H9 (cell line): ENCODE data around the gene METRNL. TPM values are rescaled to one million over a fixed set of nuclear protein-coding genes. Genes with fewer than 3 reads are reported as not detected.

Source experiments
- DNase-seq: peaks from one replicate; pipeline ENCODE4 v3.0.0-alpha.2; 2017
- H2AFZ ChIP-seq: one replicate; pipeline ENCODE4 v1.6.1; 2013; ENCODE audit warnings: mild to moderate bottlenecking, low read length, control low read depth, moderate library complexity
- H2AK5ac ChIP-seq: 2 replicates; pipeline ENCODE4 v1.6.1; 2013; ENCODE audit warnings: low read length, control low read depth, mixed read lengths; ENCODE audit not compliant: insufficient read length
- H2BK120ac ChIP-seq: one replicate; pipeline ENCODE4 v1.6.1; 2013; ENCODE audit warnings: low read depth, mild to moderate bottlenecking, low read length, control low read depth, inconsistent platforms; ENCODE audit not compliant: poor library complexity, severe bottlenecking
- H2BK12ac ChIP-seq: 2 replicates; pipeline ENCODE4 v1.6.1; 2013; ENCODE audit warnings: low read length, control low read depth, mixed read lengths, low read depth; ENCODE audit not compliant: insufficient read length
- H2BK15ac ChIP-seq: 2 replicates; pipeline ENCODE4 v1.6.1; 2013; ENCODE audit warnings: low read depth, low read length, control low read depth
- H2BK20ac ChIP-seq: one replicate; pipeline ENCODE4 v1.6.1; 2013; ENCODE audit warnings: low read depth, mild to moderate bottlenecking, low read length, control low read depth, inconsistent platforms; ENCODE audit not compliant: poor library complexity, severe bottlenecking
- H2BK5ac ChIP-seq: 2 replicates; pipeline ENCODE4 v1.6.1; 2013; ENCODE audit warnings: low read length, control low read depth, mixed read lengths; ENCODE audit not compliant: insufficient read length
- H3K14ac ChIP-seq: 2 replicates; pipeline ENCODE4 v1.6.1; 2013; ENCODE audit warnings: low read length, control low read depth; ENCODE audit not compliant: insufficient read depth
- H3K18ac ChIP-seq: 2 replicates; pipeline ENCODE4 v1.6.1; 2013; ENCODE audit warnings: low read depth, mild to moderate bottlenecking, mixed read lengths, low read length, control low read depth; ENCODE audit not compliant: insufficient read length
- H3K23ac ChIP-seq: 2 replicates; pipeline ENCODE4 v1.6.1; 2013; ENCODE audit warnings: low read length, control low read depth, mixed read lengths, low read depth; ENCODE audit not compliant: insufficient read length
- H3K23me2 ChIP-seq: 2 replicates; pipeline ENCODE4 v1.6.1; 2013; ENCODE audit warnings: low read depth, mild to moderate bottlenecking, mixed read lengths, low read length, control low read depth; ENCODE audit not compliant: insufficient read length, poor library complexity, severe bottlenecking
- H3K27ac ChIP-seq: 2 replicates; pipeline ENCODE4 v1.5.1; 2013; ENCODE audit warnings: low read length, control low read depth, mixed read lengths, low read depth; ENCODE audit not compliant: insufficient read length
- H3K27me3 ChIP-seq: 2 replicates; pipeline ENCODE4 v1.6.1; 2013; ENCODE audit warnings: low read length, control low read depth, inconsistent platforms; ENCODE audit not compliant: insufficient read depth
- H3K4ac ChIP-seq: 2 replicates; pipeline ENCODE4 v1.6.1; 2013; ENCODE audit warnings: low read depth, mild to moderate bottlenecking, control low read depth, inconsistent platforms, low read length, moderate library complexity
- H3K4me1 ChIP-seq: 2 replicates; pipeline ENCODE4 v1.6.1; 2013; ENCODE audit warnings: low read length, control low read depth, inconsistent platforms; ENCODE audit not compliant: insufficient read depth
- H3K4me2 ChIP-seq: 2 replicates; pipeline ENCODE4 v1.6.1; 2013; ENCODE audit warnings: low read length, control low read depth, mixed read lengths; ENCODE audit not compliant: insufficient read length, insufficient read depth
- H3K56ac ChIP-seq: 2 replicates; pipeline ENCODE4 v1.6.1; 2013; ENCODE audit warnings: low read depth, mild to moderate bottlenecking, mixed read lengths, low read length, control low read depth; ENCODE audit not compliant: insufficient read length
- H3K79me1 ChIP-seq: 2 replicates; pipeline ENCODE4 v1.6.1; 2013; ENCODE audit warnings: low read depth, mild to moderate bottlenecking, moderate library complexity, low read length, control low read depth, inconsistent platforms; ENCODE audit not compliant: insufficient read depth, poor library complexity, severe bottlenecking
- H3K79me2 ChIP-seq: 2 replicates; pipeline ENCODE4 v1.6.1; 2013; ENCODE audit warnings: low read length, control low read depth, inconsistent platforms; ENCODE audit not compliant: insufficient read depth
- H3K9ac ChIP-seq: 2 replicates; pipeline ENCODE4 v1.6.1; 2013; ENCODE audit warnings: low read length, control low read depth, mixed read lengths; ENCODE audit not compliant: insufficient read length; ENCODE audit errors: extremely low read depth
- H3K9me3 ChIP-seq: one replicate; pipeline ENCODE4 v1.6.1; 2013; ENCODE audit warnings: low read depth, low read length, inconsistent platforms; ENCODE audit not compliant: control insufficient read depth
- H3T11ph ChIP-seq: one replicate; pipeline ENCODE4 v1.6.1; 2013; ENCODE audit warnings: mild to moderate bottlenecking, low read length, control low read depth, inconsistent platforms
- H4K20me1 ChIP-seq: one replicate; pipeline ENCODE4 v1.6.1; 2013; ENCODE audit not compliant: control insufficient read depth, insufficient read length, insufficient read depth
- H4K5ac ChIP-seq: 2 replicates; pipeline ENCODE4 v1.6.1; 2013; ENCODE audit warnings: low read depth, mild to moderate bottlenecking, mixed read lengths, low read length, control low read depth; ENCODE audit not compliant: insufficient read length
- H4K8ac ChIP-seq: replicated peaks from 2 replicates; pipeline ENCODE4 v1.6.1; 2013; ENCODE audit warnings: low read length, control low read depth, mixed read lengths, low read depth; ENCODE audit not compliant: insufficient read length
- H4K91ac ChIP-seq: 2 replicates; pipeline ENCODE4 v1.6.1; 2013; ENCODE audit warnings: low read depth, mild to moderate bottlenecking, moderate library complexity, mixed read lengths, low read length, control low read depth; ENCODE audit not compliant: insufficient read length
- H3K27ac Mint-ChIP-seq, 3 experiments: 2 replicates in 2 of 3; 3 replicates in 1 of 3; pipeline ENCODE4 v1.8.0; 2020 to 2021; ENCODE audit warnings: mixed read lengths in 3 of 3, mild to moderate bottlenecking in 1 of 3, moderate library complexity in 1 of 3
- H3K27me3 Mint-ChIP-seq: 2 replicates; pipeline ENCODE4 v1.8.0; 2021; ENCODE audit warnings: low read depth, mild to moderate bottlenecking, moderate library complexity, mixed read lengths
- H3K36me3 Mint-ChIP-seq, 3 experiments: 2 replicates in 2 of 3; 3 replicates in 1 of 3; pipeline ENCODE4 v1.8.0; 2020 to 2021; ENCODE audit warnings: low read depth in 3 of 3, mixed read lengths in 3 of 3; ENCODE audit not compliant: insufficient read depth in 1 of 3
- H3K4me1 Mint-ChIP-seq, 2 experiments: 2 replicates each; pipeline ENCODE4 v1.8.0; 2020; ENCODE audit warnings: mixed read lengths in 2 of 2
- H3K4me3 Mint-ChIP-seq, 2 experiments: 2 replicates in 1 of 2; 3 replicates in 1 of 2; pipeline ENCODE4 v1.8.0; 2020 to 2021; ENCODE audit warnings: mild to moderate bottlenecking in 2 of 2, mixed read lengths in 2 of 2, moderate library complexity in 1 of 2
- H3K9me3 Mint-ChIP-seq, 2 experiments: 2 replicates in 1 of 2; 3 replicates in 1 of 2; pipeline ENCODE4 v1.8.0; 2020; ENCODE audit warnings: mild to moderate bottlenecking in 2 of 2, mixed read lengths in 2 of 2, moderate library complexity in 1 of 2
- CTCF ChIP-seq: fragments of 200-600 bp; sonication (generic); conservative IDR thresholded peaks from 3 replicates; pipeline ENCODE4 v1.8.0; 2021; ENCODE audit warnings: antibody characterized with exemption, mild to moderate bottlenecking
- WGBS: extraction: QIAGEN DNeasy Blood & Tissue Kit; methylation state at CpG from one replicate; pipeline ENCODE4 v1.1.7; 2013; ENCODE audit warnings: missing lambda C conversion rate, low lambda C conversion rate, mixed read lengths; ENCODE audit not compliant: insufficient read length; ENCODE audit errors: extremely low coverage; 5-methylcytosine and 5-hydroxymethylcytosine counted together
- total RNA-seq: library from RNA; stranded (reverse); gene quantifications from 2 replicates; pipeline ENCODE4 v1.2.1, GENCODE V29; 2021

Gene METRNL
- total RNA-seq, 1 experiment from 2014 or later, result 21.4 TPM

GRCh38 chr17:83041305-83041704 lies 38.1 kb upstream of the METRNL start:
- no peak overlapping the region for H2BK20ac ChIP-seq
- H2BK120ac ChIP-seq, result no peak overlapping the region
- Mint-ChIP-seq H3K4me1 (no peaks in the 10 kb centered on the region), H3K4me3 (no peak overlapping the region), H3K27ac (no peak overlapping the region), H3K9me3 (peaks cover 38 to 40% of the 10 kb centered on the region in 2 experiments), H3K36me3 (peaks cover 47 to 57% (median 50%) of the 10 kb centered on the region in 3 experiments), H3K27me3 (no peaks in the 10 kb centered on the region)
- no peak overlapping the region for H2BK15ac ChIP-seq
- DNase-seq, result no peak
- H3K79me1 ChIP-seq, result no peaks in the 10 kb centered on the region
- no peak overlapping the region for H3K18ac ChIP-seq
- no peaks in the 10 kb centered on the region for H3K23me2 ChIP-seq
- H4K20me1 ChIP-seq, result no peaks in the 10 kb centered on the region
- no peak overlapping the region for H3K4ac ChIP-seq
- no peak overlapping the region for H4K8ac ChIP-seq
- no peak overlapping the region for H2AFZ ChIP-seq
- WGBS, result no CpG with 5 or more reads among the region's 3 CpGs
- H3K9ac ChIP-seq, result no peak overlapping the region
- no peaks in the 10 kb centered on the region for H3K4me1 ChIP-seq
- H3K56ac ChIP-seq, result no peak overlapping the region
- no peak overlapping the region for H3K23ac ChIP-seq
- no peak overlapping the region for H3K4me2 ChIP-seq
- TF ChIP-seq CTCF, result no peak
- H3K27me3 ChIP-seq, result no peaks in the 10 kb centered on the region
- no peak overlapping the region for H3K27ac ChIP-seq
- H3T11ph ChIP-seq, result no peak overlapping the region
- no peak overlapping the region for H2AK5ac ChIP-seq
- peaks cover 1% of the 10 kb centered on the region; the same call in 1 of the 2 replicates for H3K79me2 ChIP-seq
- H2BK12ac ChIP-seq, result no peak overlapping the region
- no peak overlapping the region for H3K14ac ChIP-seq
- no peak overlapping the region for H2BK5ac ChIP-seq
- H4K5ac ChIP-seq, result no peak overlapping the region
- H4K91ac ChIP-seq, result no peak overlapping the region
- H3K9me3 ChIP-seq, result peaks cover 12% of the 10 kb centered on the region
